Smooth muscle cell (in vitro differentiated cells): ENCODE results near the gene IGSF11. TPM values are rescaled to one million over a fixed set of nuclear protein-coding genes. Genes with fewer than 3 reads are reported as not detected.
A peak's percentile ranks its signal among the peaks of the same experiment; 100 is the strongest.
"Not testable (repeated sequence)": the region's sequence is repeated elsewhere in the genome, so short reads cannot be mapped to it uniquely, and the experiment has no call there.

Experiments used
- DNase-seq: peaks from one replicate; lab custom pipeline; 2025; ENCODE audit not compliant: unreplicated experiment; lab: John Stamatoyannopoulos, UW
- H2AFZ ChIP-seq: fragments of 200-600 bp; sonication (generic); 2 replicates; pipeline ENCODE4 v1.6.0; 2016; ENCODE audit warnings: antibody characterized with exemption, low read depth, mild to moderate bottlenecking
- H3F3A ChIP-seq: fragments of 200-600 bp; sonication (generic); 2 replicates; pipeline ENCODE4 v1.6.0; 2017; ENCODE audit warnings: antibody characterized with exemption, low read depth
- H3K27ac ChIP-seq: fragments of 200-600 bp; sonication (generic); 2 replicates; pipeline ENCODE4 v1.5.1; 2016; ENCODE audit warnings: low read depth, mild to moderate bottlenecking
- H3K27me3 ChIP-seq: fragments of 200-600 bp; sonication (generic); 2 replicates; pipeline ENCODE4 v1.6.1; 2016; ENCODE audit warnings: low read depth, mild to moderate bottlenecking
- H3K36me3 ChIP-seq: fragments of 200-600 bp; sonication (generic); 2 replicates; pipeline ENCODE4 v1.5.1; 2016; ENCODE audit warnings: low read depth
- H3K4me1 ChIP-seq: fragments of 200-600 bp; sonication (generic); 2 replicates; pipeline ENCODE4 v1.5.1; 2016; ENCODE audit warnings: low read depth
- H3K4me2 ChIP-seq: fragments of 200-600 bp; sonication (generic); 2 replicates; pipeline ENCODE4 v1.6.0; 2016; ENCODE audit warnings: mild to moderate bottlenecking
- H3K4me3 ChIP-seq: fragments of 200-600 bp; sonication (generic); 2 replicates; pipeline ENCODE4 v1.5.1; 2016; ENCODE audit warnings: mild to moderate bottlenecking
- H3K79me2 ChIP-seq: fragments of 200-600 bp; sonication (generic); 2 replicates; pipeline ENCODE4 v1.6.0; 2016; ENCODE audit warnings: low read depth, mild to moderate bottlenecking
- H3K9ac ChIP-seq: fragments of 200-600 bp; sonication (generic); 2 replicates; pipeline ENCODE4 v1.6.0; 2016; ENCODE audit warnings: low read depth
- H3K9me3 ChIP-seq: fragments of 200-600 bp; sonication (generic); replicated peaks from 2 replicates; pipeline ENCODE4 v1.5.1; 2016; ENCODE audit warnings: low read depth
- H4K20me1 ChIP-seq: fragments of 200-600 bp; sonication (generic); 2 replicates; pipeline ENCODE4 v1.6.0; 2016; ENCODE audit warnings: low read depth
- CTCF ChIP-seq: fragments of 200-600 bp; sonication (generic); IDR thresholded peaks from 2 replicates; pipeline ENCODE4 v1.5.1; 2017; ENCODE audit warnings: borderline replicate concordance, mild to moderate bottlenecking, antibody characterized with exemption; ENCODE audit not compliant: insufficient read depth, poor library complexity, severe bottlenecking
- WGBS: methylation state at CpG from one replicate; pipeline ENCODE4 v1.1.7; 2016; ENCODE audit warnings: low lambda C conversion rate; 5-methylcytosine and 5-hydroxymethylcytosine counted together
- polyA plus RNA-seq: library from polyadenylated mRNA; unstranded; fragments of >200 nt; fragmentation: Nextera tagmentation; extraction: Ambion mirVana; gene quantifications from 2 replicates; pipeline ENCODE4 v1.2.1, GENCODE V29; 2016
- total RNA-seq: library from RNA; depleted of rRNA; stranded (reverse); fragments of >200 nt; gene quantifications from 2 replicates; pipeline ENCODE4 v1.2.3, GENCODE V29; 2014

Gene IGSF11, protein sequence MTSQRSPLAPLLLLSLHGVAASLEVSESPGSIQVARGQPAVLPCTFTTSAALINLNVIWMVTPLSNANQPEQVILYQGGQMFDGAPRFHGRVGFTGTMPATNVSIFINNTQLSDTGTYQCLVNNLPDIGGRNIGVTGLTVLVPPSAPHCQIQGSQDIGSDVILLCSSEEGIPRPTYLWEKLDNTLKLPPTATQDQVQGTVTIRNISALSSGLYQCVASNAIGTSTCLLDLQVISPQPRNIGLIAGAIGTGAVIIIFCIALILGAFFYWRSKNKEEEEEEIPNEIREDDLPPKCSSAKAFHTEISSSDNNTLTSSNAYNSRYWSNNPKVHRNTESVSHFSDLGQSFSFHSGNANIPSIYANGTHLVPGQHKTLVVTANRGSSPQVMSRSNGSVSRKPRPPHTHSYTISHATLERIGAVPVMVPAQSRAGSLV
- 0.54 TPM in 1 of 2 replicates, not detected in the other for total RNA-seq
- not detected in 2 replicates for polyA plus RNA-seq

- 2% methylated on average over 76 of the region's 80 CpGs for WGBS
- Histone ChIP-seq H4K20me1 (no peaks in the 10 kb centered on the region), H2AFZ (peak within 1 kb of the TSS; percentile 78), H3K79me2 (no peaks in the 10 kb centered on the region), H3F3A (no peaks in the 10 kb centered on the region), H3K27me3 (peaks cover 59% of the 10 kb centered on the region), H3K9ac (no peak within 1 kb of the TSS), H3K4me1 (peaks cover 16% of the 10 kb centered on the region), H3K9me3 (no peaks in the 10 kb centered on the region), H3K27ac (no peak within 1 kb of the TSS), H3K4me2 (peak within 1 kb of the TSS; percentile 88), H3K4me3 (peak within 1 kb of the TSS; percentile 51), H3K36me3 (no peaks in the 10 kb centered on the region)
- peak; percentile 59 for DNase-seq
- TF ChIP-seq CTCF, result peak; percentile 57
These were observed at the start of gene IGSF11 for GRCh38 chr3:119034256-119035013. TSS of gene IGSF11 (minus strand) at chr3:119034846. CDS start at chr3:119034582, 264 bp downstream.

GRCh38 chr3:119080364-119080763 is 45.7 kb upstream of the IGSF11 start:
- Histone ChIP-seq H4K20me1 (no peaks in the 10 kb centered on the region), H3K36me3 (no peaks in the 10 kb centered on the region), H3K4me3 (no peak overlapping the region), H3K9me3 (no peaks in the 10 kb centered on the region), H3F3A (no peaks in the 10 kb centered on the region), H3K27me3 (no peaks in the 10 kb centered on the region), H3K9ac (no peak overlapping the region), H3K27ac (no peak overlapping the region), H2AFZ (no peak overlapping the region), H3K4me1 (no peaks in the 10 kb centered on the region), H3K79me2 (no peaks in the 10 kb centered on the region), H3K4me2 (no peak overlapping the region)
- TF ChIP-seq CTCF, result no peak
- no peak for DNase-seq
- WGBS, result 90% methylated on average over 1 of the region's 1 CpG

DNA sequence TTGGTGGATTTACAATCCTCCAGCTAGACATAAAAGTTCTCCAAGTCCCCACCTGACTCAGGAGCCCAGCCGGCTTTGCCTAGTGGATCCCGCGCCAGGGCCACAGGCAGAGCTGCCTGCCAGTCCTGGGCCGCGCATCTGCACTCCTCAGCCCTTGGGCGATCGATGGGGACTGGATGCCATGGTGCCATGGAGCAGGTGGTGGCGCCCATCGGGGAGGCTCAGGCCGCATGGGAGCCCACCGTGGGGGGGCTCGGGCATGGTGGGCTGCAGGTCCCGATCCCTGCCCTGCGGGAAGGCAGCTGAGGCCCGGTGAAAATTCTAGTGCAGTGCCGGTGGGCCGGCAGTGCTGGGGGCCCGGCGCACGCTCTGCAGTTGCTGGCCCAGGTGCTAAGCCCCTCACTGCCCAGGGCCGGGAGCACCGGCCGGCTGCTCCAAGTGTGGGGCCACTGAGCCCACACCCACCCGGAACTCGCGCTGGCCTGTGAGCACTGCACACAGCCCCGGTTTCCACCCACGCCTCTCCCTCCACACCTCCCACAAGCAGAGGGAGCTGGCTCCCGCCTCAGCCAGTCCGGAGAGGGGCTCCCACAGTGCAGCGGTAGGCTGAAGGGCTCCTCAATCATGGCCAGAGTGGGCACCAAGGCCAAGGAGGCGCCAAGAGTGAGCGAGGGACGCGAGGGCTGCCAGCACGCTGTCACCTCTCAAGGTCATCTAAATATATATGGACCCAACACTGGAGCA is 38.8 kb upstream of the IGSF11 start:
- no peak overlapping the region for H2AFZ ChIP-seq
- 96% methylated on average over 29 of the region's 36 CpGs for WGBS
- no peak for DNase-seq

DNA sequence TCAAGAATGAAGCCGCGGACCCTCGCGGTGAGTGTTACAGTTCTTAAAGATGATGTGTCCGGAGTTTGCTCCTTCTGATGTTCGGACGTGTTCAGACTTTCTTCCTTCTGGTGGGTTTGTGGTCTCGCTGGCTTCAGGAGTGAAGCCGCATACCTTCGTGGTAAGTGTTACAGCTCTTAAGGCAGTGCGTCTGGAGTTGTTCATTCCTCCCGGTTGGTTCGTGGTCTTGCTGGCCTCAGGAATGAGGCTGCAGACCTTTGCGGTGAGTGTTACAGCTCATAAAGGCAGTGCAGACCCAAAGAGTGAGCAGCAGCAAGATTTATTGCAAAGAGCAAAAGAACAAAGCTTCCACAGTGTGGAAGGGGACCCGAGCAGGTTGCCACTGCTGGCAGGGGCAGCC is 37.8 kb upstream of the IGSF11 start:
- H3K4me3 ChIP-seq, H3K9me3 ChIP-seq, H3K4me1 ChIP-seq, H3K27ac ChIP-seq, H3K4me2 ChIP-seq, H4K20me1 ChIP-seq, H3K79me2 ChIP-seq, DNase-seq, H3K9ac ChIP-seq, H3K36me3 ChIP-seq, H2AFZ ChIP-seq, H3K27me3 ChIP-seq, H3F3A ChIP-seq: not testable (repeated sequence)
- WGBS, result 52% methylated on average over 15 of the region's 15 CpGs

More for the DNA sequence above, 38.8 kb upstream of the IGSF11 start:
- peaks cover 2% of the 10 kb centered on the region for H3K9me3 ChIP-seq
- no peaks in the 10 kb centered on the region for H4K20me1 ChIP-seq
- no peak overlapping the region for H3K9ac ChIP-seq
- H3K4me3 ChIP-seq, result no peak overlapping the region
- H3K4me1 ChIP-seq, result no peaks in the 10 kb centered on the region
- H3K4me2 ChIP-seq, result no peak overlapping the region
- no peaks in the 10 kb centered on the region for H3F3A ChIP-seq
- H3K27ac ChIP-seq, result no peak overlapping the region
- no peaks in the 10 kb centered on the region for H3K79me2 ChIP-seq
- TF ChIP-seq CTCF, result no peak
- no peaks in the 10 kb centered on the region for H3K36me3 ChIP-seq
- H3K27me3 ChIP-seq, result no peaks in the 10 kb centered on the region
